ENCODE data around the gene SYNE3.
A peak's percentile ranks its signal among the peaks of the same experiment; 100 is the strongest.

Gene SYNE3

GRCh38 chr14:95489214-95490137, 27.0 kb downstream of the SYNE3 start:
- no peak for DNase-seq (ENCODE audit: low spot score)

- no peak for DNase-seq (ENCODE audit: low spot score)
Observed at GRCh38 chr14:95488376-95489213, 27.9 kb downstream of the SYNE3 start.

GRCh38 chr14:95487669-95488084, 28.8 kb downstream of the SYNE3 start:
- no peak for DNase-seq (ENCODE audit: low spot score)

- no peak for DNase-seq (ENCODE audit: low spot score)
Observed at GRCh38 chr14:95486875-95487668, 29.4 kb downstream of the SYNE3 start.

- no peak for DNase-seq (ENCODE audit: low spot score)
Observed at GRCh38 chr14:95485222-95485819, 31.1 kb downstream of the SYNE3 start.

- no peak for DNase-seq (ENCODE audit: low spot score)
Observed at GRCh38 chr14:95484296-95484695, 32.2 kb downstream of the SYNE3 start.

- DNase-seq (ENCODE audit: low spot score): no peak
Observed at GRCh38 chr14:95483309-95484165, 32.9 kb downstream of the SYNE3 start.

GRCh38 chr14:95482627-95483308, 33.7 kb downstream of the SYNE3 start:
- no peak for DNase-seq (ENCODE audit: low spot score)

- DNase-seq (ENCODE audit: low spot score): no peak
Observed at GRCh38 chr14:95481391-95482022, 34.9 kb downstream of the SYNE3 start.

GRCh38 chr14:95480887-95481226, 35.6 kb downstream of the SYNE3 start:
- no peak for DNase-seq (ENCODE audit: low spot score)

GRCh38 chr14:95480109-95480886, 36.2 kb downstream of the SYNE3 start:
- peak; percentile 51 for DNase-seq (ENCODE audit: low spot score)

- no peak for DNase-seq (ENCODE audit: low spot score)
Observed at GRCh38 chr14:95479494-95479893, 37.0 kb downstream of the SYNE3 start.

- DNase-seq (ENCODE audit: low spot score): no peak
Observed at GRCh38 chr14:95478818-95479217, 37.6 kb downstream of the SYNE3 start.

GRCh38 chr14:95478309-95478708, 38.1 kb downstream of the SYNE3 start:
- DNase-seq (ENCODE audit: low spot score): no peak

- no peak for DNase-seq (ENCODE audit: low spot score)
Observed at GRCh38 chr14:95477411-95478269, 38.8 kb downstream of the SYNE3 start.

- no peak for DNase-seq (ENCODE audit: low spot score)
Observed at GRCh38 chr14:95476747-95477146, 39.7 kb downstream of the SYNE3 start.

GRCh38 chr14:95475540-95476240, 40.8 kb downstream of the SYNE3 start:
- DNase-seq (ENCODE audit: low spot score): no peak

Data from CD4-positive, alpha-beta T cell treated with Interleukin-6 at 100 ng/mL for 8 hours (primary cell).